K562 (cell line): ENCODE data around the gene PGS1. TPM values are rescaled to one million over a fixed set of nuclear protein-coding genes. Genes with fewer than 3 reads are reported as not detected.

Source experiments
- ARID1B ChIP-seq: fragments of 450-650 bp; IDR thresholded peaks from 2 replicates; pipeline ENCODE4 v1.6.1; 2016; ENCODE audit warnings: antibody characterized with exemption, mild to moderate bottlenecking, inconsistent platforms
- ARNT ChIP-seq, 2 experiments: fragments of 450-650 bp; IDR thresholded peaks; 2 replicates each; pipeline ENCODE4 v1.6.1; 2016; ENCODE audit warnings: mild to moderate bottlenecking in 1 of 2
- CTCFL ChIP-seq: IDR thresholded peaks from 2 replicates; pipeline ENCODE4 v1.6.1; 2011; ENCODE audit warnings: borderline replicate concordance, low read depth, mild to moderate bottlenecking, moderate library complexity, low read length; ENCODE audit not compliant: insufficient read depth, poor library complexity, severe bottlenecking
- HDAC1 ChIP-seq, 2 experiments: fragments of 450-650 bp; IDR thresholded peaks; 2 replicates each; pipeline ENCODE4 v1.6.1; 2016 to 2017; ENCODE audit warnings: inconsistent platforms in 1 of 2, mild to moderate bottlenecking in 1 of 2, moderate library complexity in 1 of 2
- L3MBTL2 ChIP-seq: fragments of 450-650 bp; IDR thresholded peaks from 2 replicates; pipeline ENCODE4 v1.6.1; 2016; ENCODE audit warnings: mild to moderate bottlenecking, moderate library complexity
- MEIS2 ChIP-seq: fragments of 450-650 bp; IDR thresholded peaks from 2 replicates; pipeline ENCODE4 v1.6.1; 2014; ENCODE audit warnings: mild to moderate bottlenecking; ENCODE audit not compliant: partially characterized antibody
- POLR3G ChIP-seq: IDR thresholded peaks from 2 replicates; pipeline ENCODE4 v1.6.1; 2011; ENCODE audit not compliant: insufficient read length, insufficient replicate concordance; ENCODE audit errors: extremely low read depth
- RAD21 ChIP-seq, 2 experiments: fragments of 250-450 bp in 1 of 2; fragments of 450-650 bp in 1 of 2; sonication (Bioruptor Pico) in 1 of 2; formaldehyde crosslinking in 1 of 2; IDR thresholded peaks in 1 of 2; conservative IDR thresholded peaks in 1 of 2; 2 replicates each; pipeline versions ENCODE4 v1.4.0 to v1.8.0; 2020 to 2022; ENCODE audit warnings: mild to moderate bottlenecking in 2 of 2, moderate library complexity in 1 of 2
- SAFB ChIP-seq: fragments of 200-400 bp; formaldehyde crosslinking; IDR thresholded peaks from 2 replicates; pipeline ENCODE4 v1.6.1; 2017; ENCODE audit warnings: low read depth, low read length, borderline replicate concordance
- TFE3 ChIP-seq: fragments of 450-650 bp; formaldehyde crosslinking; IDR thresholded peaks from 2 replicates; pipeline ENCODE4 v1.4.0; 2020; ENCODE audit warnings: mild to moderate bottlenecking, mixed read lengths
- UBTF ChIP-seq, 2 experiments: IDR thresholded peaks; 2 replicates each; pipeline ENCODE4 v1.6.1; 2012; ENCODE audit warnings: improper control_type of control experiment in 2 of 2, low read depth in 2 of 2, low read length in 2 of 2, borderline replicate concordance in 1 of 2
- ZNF232 ChIP-seq: sonication (generic); formaldehyde crosslinking; IDR thresholded peaks from 2 replicates; pipeline ENCODE4 v1.8.0; 2022; ENCODE audit warnings: mild to moderate bottlenecking, missing genetic modification reagents
- ZNF445 ChIP-seq: fragments of 250-450 bp; sonication (Bioruptor Pico); IDR thresholded peaks from 2 replicates; pipeline ENCODE4 v1.4.0; 2020; ENCODE audit warnings: low read depth, mild to moderate bottlenecking, moderate library complexity
- ZNF76 ChIP-seq: fragments of 250-450 bp; sonication (Bioruptor Pico); IDR thresholded peaks from 2 replicates; pipeline ENCODE4 v1.4.0; 2020; ENCODE audit warnings: mild to moderate bottlenecking, moderate library complexity, borderline replicate concordance
- ZNF780A ChIP-seq: fragments of 250-450 bp; sonication (Bioruptor Pico); IDR thresholded peaks from 2 replicates; pipeline ENCODE4 v1.5.0; 2021; ENCODE audit warnings: mild to moderate bottlenecking
- polyA plus RNA-seq, 8 experiments: library from polyadenylated mRNA; depleted of rRNA in 4 of 8; stranded (reverse) in 5 of 8; unstranded in 3 of 8; fragments of >200 nt; fragmentation: Nextera tagmentation in 2 of 8; fragmentation: Illumina TruSeq in 1 of 8; extraction: Ambion mirVana in 2 of 8; extraction: Trizol in 1 of 8; gene quantifications; 2 replicates each; pipeline versions ENCODE4 v1.2.1 to v1.2.3, GENCODE V29; 2011 to 2014; ENCODE audit warnings: inconsistent platforms in 1 of 8, missing spikeins in 1 of 8
- total RNA-seq, 7 experiments: library from RNA; depleted of rRNA in 6 of 7; stranded (reverse); fragments of >200 nt in 6 of 7; fragmentation: Illumina TruSeq in 2 of 7; extraction: Trizol in 2 of 7; gene quantifications; 2 replicates each; pipeline versions ENCODE4 v1.2.1 to v1.2.3, GENCODE V29; 2011 to 2021; ENCODE audit warnings: low replicate concordance in 1 of 7

PGS1 gene
- total and polyA plus RNA-seq, 9 of the 15 experiments (the other 6 are each of a cell fraction or from before 2014, with no cell fraction given): 1.3 to 39.4 (median 22.3) TPM

- TF ChIP-seq TFE3 (CRISPR knock-in tag): no peak
- peak in 1 of 2 experiments; percentile 38; a peak in 1 of 4 replicates for TF ChIP-seq HDAC1 (IDR thresholded peaks at IDR 0.05)
- TF ChIP-seq POLR3G: no peak
- TF ChIP-seq ZNF232 (CRISPR knock-in tag): no peak
- TF ChIP-seq SAFB: no peak
- TF ChIP-seq L3MBTL2: peak; percentile 28
- no peak for TF ChIP-seq RAD21 (CRISPR knock-in tag; conservative IDR thresholded peaks at IDR 0.05 in 1 of 2, IDR thresholded peaks at IDR 0.05 in 1 of 2)
- no peak for TF ChIP-seq UBTF (IDR thresholded peaks at IDR 0.05; ENCODE audit: borderline replicate concordance in 1 of 2, low read depth in 2 of 2, low read length in 2 of 2)
- no peak for TF ChIP-seq ARNT (IDR thresholded peaks at IDR 0.05)
- TF ChIP-seq ZNF76 (CRISPR knock-in tag): no peak
- TF ChIP-seq CTCFL: no peak
- no peak for TF ChIP-seq ARID1B
- TF ChIP-seq MEIS2: peak; percentile 5
- TF ChIP-seq ZNF445: no peak
- no peak for TF ChIP-seq ZNF780A (CRISPR knock-in tag)
These were observed 23.3 kb upstream of the PGS1 start (continued) for GRCh38 chr17:78355045-78355641.
